H1 (cell line): ENCODE data around the gene SMIM20. TPM values are rescaled to one million over a fixed set of nuclear protein-coding genes. Genes with fewer than 3 reads are reported as not detected.

Experiments used
- CTCF ChIA-PET: fragments of 300-600 bp; sonication (Branson Sonifier 250); formaldehyde crosslinking; loops from one replicate; lab custom pipeline; 2021; ENCODE audit not compliant: partially characterized antibody; lab: Charles Lee
- POLR2A ChIA-PET: fragments of 300-600 bp; sonication (Branson Sonifier 250); formaldehyde crosslinking; loops from one replicate; lab custom pipeline; 2021; ENCODE audit warnings: inconsistent platforms; ENCODE audit not compliant: partially characterized antibody; lab: Charles Lee
- DNase-seq, 2 experiments: peaks; one replicate each; pipeline versions ENCODE4 v3.0.0 to v3.0.0-alpha.2; 2010 to 2022; ENCODE audit warnings: low spot score in 2 of 2, low read depth in 1 of 2, mixed read lengths in 1 of 2
- FAIRE-seq: peaks from 2 replicates; lab custom pipeline; 2011; peaks lifted over from hg19 to GRCh38; lab: Jason Lieb, UNC
- H2AFZ ChIP-seq: 2 replicates; pipeline ENCODE4 v1.8.1; 2012; ENCODE audit warnings: low read length, inconsistent platforms
- H2AK5ac ChIP-seq: 2 replicates; pipeline ENCODE4 v1.6.1; 2013; ENCODE audit warnings: low read depth, low read length
- H2BK120ac ChIP-seq: replicated peaks from 2 replicates; pipeline ENCODE3; 2013; ENCODE audit warnings: low read depth, low read length, inconsistent platforms
- H2BK12ac ChIP-seq: 2 replicates; pipeline ENCODE4 v1.6.1; 2013; ENCODE audit warnings: low read depth, low read length
- H2BK15ac ChIP-seq: 2 replicates; pipeline ENCODE4 v1.6.1; 2013; ENCODE audit warnings: low read length
- H2BK20ac ChIP-seq: 2 replicates; pipeline ENCODE4 v1.6.1; 2013; ENCODE audit warnings: low read length
- H2BK5ac ChIP-seq: 2 replicates; pipeline ENCODE4 v1.6.1; 2013; ENCODE audit warnings: low read depth, low read length
- H3K14ac ChIP-seq: 2 replicates; pipeline ENCODE4 v1.6.1; 2013; ENCODE audit warnings: inconsistent platforms; ENCODE audit not compliant: insufficient read length
- H3K18ac ChIP-seq: 2 replicates; pipeline ENCODE4 v1.6.1; 2013; ENCODE audit warnings: low read length; ENCODE audit errors: extremely low read depth
- H3K23ac ChIP-seq: 2 replicates; pipeline ENCODE4 v1.6.1; 2013; ENCODE audit warnings: inconsistent platforms; ENCODE audit not compliant: insufficient read length
- H3K23me2 ChIP-seq: 2 replicates; pipeline ENCODE4 v1.6.1; 2013; ENCODE audit warnings: low read depth, low read length
- H3K27ac ChIP-seq: 2 replicates; pipeline ENCODE4 v1.6.1; 2011; ENCODE audit warnings: low read depth, low read length, inconsistent platforms
- H3K27me3 ChIP-seq, 4 experiments: replicated peaks in 1 of 4; 1 replicate in 1 of 4; 2 replicates in 3 of 4; pipeline versions ENCODE4 v1.6.1 to v1.8.1; 2011 to 2013; ENCODE audit warnings: low read length in 3 of 4, mild to moderate bottlenecking in 3 of 4, inconsistent platforms in 2 of 4, mixed read lengths in 2 of 4, moderate library complexity in 1 of 4; ENCODE audit not compliant: control insufficient read depth in 3 of 4, insufficient read depth in 3 of 4; ENCODE audit errors: extremely low read depth in 1 of 4
- H3K36me3 ChIP-seq, 4 experiments: 2 replicates each; pipeline versions ENCODE4 v1.6.1 to v1.8.1; 2011 to 2013; ENCODE audit warnings: mild to moderate bottlenecking in 4 of 4, low read length in 3 of 4, moderate library complexity in 2 of 4, control low read depth in 1 of 4, inconsistent platforms in 1 of 4; ENCODE audit not compliant: insufficient read depth in 4 of 4, control insufficient read depth in 2 of 4
- H3K4ac ChIP-seq: replicated peaks from 2 replicates; pipeline ENCODE3; 2013; ENCODE audit warnings: low read length, low read depth, mixed read lengths, inconsistent platforms; ENCODE audit not compliant: insufficient read length
- H3K4me1 ChIP-seq, 4 experiments: replicated peaks in 1 of 4; 1 replicate in 1 of 4; 2 replicates in 3 of 4; pipeline versions ENCODE4 v1.6.1 to v1.8.1; 2011 to 2013; ENCODE audit warnings: low read length in 3 of 4, inconsistent platforms in 2 of 4, mixed read lengths in 1 of 4; ENCODE audit not compliant: insufficient read depth in 4 of 4, control insufficient read depth in 3 of 4
- H3K4me2 ChIP-seq, 2 experiments: 2 replicates each; pipeline versions ENCODE4 v1.6.1 to v1.8.1; 2011 to 2013; ENCODE audit warnings: low read depth in 2 of 2, low read length in 2 of 2, control low read depth in 1 of 2, inconsistent platforms in 1 of 2, mild to moderate bottlenecking in 1 of 2; ENCODE audit not compliant: insufficient read depth in 1 of 2
- H3K4me3 ChIP-seq, 4 experiments: fragments of 200-600, 300-600 bp in 1 of 4; sonication (generic), shearing (Covaris generic), sonication (Bioruptor Twin) in 1 of 4; 2 replicates each; pipeline versions ENCODE4 v1.5.1 to v1.8.1; 2011 to 2016; ENCODE audit warnings: low read length in 4 of 4, low read depth in 3 of 4, control low read depth in 2 of 4, inconsistent platforms in 2 of 4, mild to moderate bottlenecking in 2 of 4, mixed read lengths in 1 of 4, moderate library complexity in 1 of 4; ENCODE audit not compliant: insufficient read depth in 2 of 4; ENCODE audit errors: extremely low read depth in 1 of 4
- H3K56ac ChIP-seq: replicated peaks from 2 replicates; pipeline ENCODE3; 2013; ENCODE audit warnings: low read depth, mild to moderate bottlenecking, mixed read lengths, low read length, inconsistent platforms; ENCODE audit not compliant: insufficient read length
- H3K79me1 ChIP-seq: 2 replicates; pipeline ENCODE4 v1.6.1; 2013; ENCODE audit warnings: low read depth, low read length, control low read depth
- H3K79me2 ChIP-seq, 2 experiments: 2 replicates each; pipeline versions ENCODE4 v1.6.1 to v1.8.1; 2012 to 2013; ENCODE audit warnings: low read length in 2 of 2, mild to moderate bottlenecking in 2 of 2, inconsistent platforms in 1 of 2; ENCODE audit not compliant: insufficient read depth in 2 of 2, control insufficient read depth in 1 of 2
- H3K9ac ChIP-seq, 4 experiments: replicated peaks in 1 of 4; 1 replicate in 1 of 4; 2 replicates in 3 of 4; pipeline versions ENCODE4 v1.6.1 to v1.8.1; 2011 to 2013; ENCODE audit warnings: low read depth in 3 of 4, low read length in 3 of 4, control low read depth in 2 of 4, mild to moderate bottlenecking in 2 of 4, moderate library complexity in 2 of 4, inconsistent platforms in 1 of 4; ENCODE audit errors: extremely low read depth in 1 of 4
- H3K9me3 ChIP-seq, 2 experiments: 2 replicates each; pipeline versions ENCODE4 v1.6.1 to v1.8.1; 2012 to 2013; ENCODE audit warnings: mild to moderate bottlenecking in 2 of 2, moderate library complexity in 2 of 2, control low read depth in 1 of 2, inconsistent platforms in 1 of 2, low read depth in 1 of 2, low read length in 1 of 2, mixed read lengths in 1 of 2; ENCODE audit not compliant: insufficient read depth in 2 of 2
- H4K20me1 ChIP-seq, 2 experiments: replicated peaks in 1 of 2; 2 replicates each; pipeline versions ENCODE3 to v1.8.1; 2011 to 2013; ENCODE audit warnings: inconsistent platforms in 2 of 2, low read length in 2 of 2, mild to moderate bottlenecking in 1 of 2; ENCODE audit not compliant: insufficient read depth in 2 of 2, control insufficient read depth in 1 of 2
- H4K5ac ChIP-seq: 2 replicates; pipeline ENCODE4 v1.6.1; 2013; ENCODE audit warnings: low read length, low read depth, mixed read lengths, inconsistent platforms; ENCODE audit not compliant: insufficient read length
- H4K8ac ChIP-seq: 2 replicates; pipeline ENCODE4 v1.8.0; 2013; ENCODE audit warnings: mild to moderate bottlenecking, moderate library complexity, low read length, inconsistent platforms; ENCODE audit not compliant: insufficient read depth; ENCODE audit errors: extremely low read depth
- H4K91ac ChIP-seq: replicated peaks from 2 replicates; pipeline ENCODE3; 2013; ENCODE audit warnings: low read length, mixed read lengths, inconsistent platforms; ENCODE audit not compliant: insufficient read length
- CREB1 ChIP-seq: IDR thresholded peaks from 2 replicates; pipeline ENCODE4 v1.6.1; 2012; ENCODE audit warnings: inconsistent platforms
- EGR1 ChIP-seq: IDR thresholded peaks from 2 replicates; pipeline ENCODE4 v1.6.1; 2011; ENCODE audit warnings: low read depth, low read length, borderline replicate concordance
- EZH2 ChIP-seq: fragments of 200-600 bp; sonication (generic); IDR thresholded peaks from 2 replicates; pipeline ENCODE4 v1.7.1; 2012; ENCODE audit warnings: low read depth, mild to moderate bottlenecking, moderate library complexity, low read length, inconsistent platforms; ENCODE audit not compliant: severe bottlenecking
- GABPA ChIP-seq: IDR thresholded peaks from 2 replicates; pipeline ENCODE4 v1.6.1; 2011; ENCODE audit warnings: mild to moderate bottlenecking, low read length, moderate library complexity, borderline replicate concordance; ENCODE audit not compliant: insufficient read depth
- HDAC2 ChIP-seq, 2 experiments: fragments of 300-600 bp in 1 of 2; sonication (generic) in 1 of 2; IDR thresholded peaks; 2 replicates each; pipeline ENCODE4 v1.6.1; 2011 to 2012; ENCODE audit warnings: low read depth in 2 of 2, low read length in 2 of 2, mild to moderate bottlenecking in 2 of 2, moderate library complexity in 2 of 2, borderline replicate concordance in 1 of 2, inconsistent platforms in 1 of 2
- HDAC6 ChIP-seq: IDR thresholded peaks from one replicate; pipeline ENCODE4 v1.7.1; 2012; ENCODE audit warnings: low read depth, mild to moderate bottlenecking, inconsistent platforms, low read length, moderate library complexity
- JUN ChIP-seq: IDR thresholded peaks from 2 replicates; pipeline ENCODE4 v1.6.1; 2011; ENCODE audit warnings: low read depth, mild to moderate bottlenecking, improper control_type of control experiment, low read length
- NRF1 ChIP-seq: IDR thresholded peaks from 2 replicates; pipeline ENCODE4 v1.6.1; 2011; ENCODE audit warnings: mild to moderate bottlenecking, low read depth, low read length, improper control_type of control experiment
- POLR2A ChIP-seq, 2 experiments: IDR thresholded peaks; 1 replicate in 1 of 2; 2 replicates in 1 of 2; pipeline ENCODE4 v1.6.1; 2011; ENCODE audit warnings: low read depth in 2 of 2, low read length in 2 of 2, mild to moderate bottlenecking in 2 of 2; ENCODE audit errors: control extremely low read depth in 1 of 2
- POU5F1 ChIP-seq: IDR thresholded peaks from 2 replicates; pipeline ENCODE4 v1.6.1; 2011; ENCODE audit warnings: low read depth, mild to moderate bottlenecking, low read length, moderate library complexity
- RNF2 ChIP-seq: fragments of 200-900, 300-1000 bp; sonication (generic); IDR thresholded peaks from 2 replicates; pipeline ENCODE4 v1.7.1; 2016; ENCODE audit warnings: borderline replicate concordance, low read depth, mild to moderate bottlenecking, antibody characterized with exemption, low read length; ENCODE audit not compliant: poor library complexity, severe bottlenecking; ENCODE audit errors: missing control alignments
- USF2 ChIP-seq: IDR thresholded peaks from 2 replicates; pipeline ENCODE4 v1.6.1; 2011; ENCODE audit warnings: low read length, improper control_type of control experiment
- YY1 ChIP-seq: IDR thresholded peaks from 2 replicates; pipeline ENCODE4 v1.6.1; 2011; ENCODE audit warnings: low read depth, mild to moderate bottlenecking, low read length
- WGBS, 2 experiments: shearing (Covaris generic) in 1 of 2; methylation state at CpG; one replicate each; pipeline versions ENCODE4 v1.1.6 to v1.1.7; 2013 to 2015; ENCODE audit warnings: low lambda C conversion rate in 2 of 2, mixed read lengths in 2 of 2, inconsistent platforms in 1 of 2, low coverage in 1 of 2, missing lambda C conversion rate in 1 of 2; ENCODE audit not compliant: insufficient replicate concordance in 2 of 2, insufficient coverage in 1 of 2, insufficient read length in 1 of 2; ENCODE audit errors: extremely low coverage in 1 of 2, missing lambda C conversion rate in 1 of 2; 5-methylcytosine and 5-hydroxymethylcytosine counted together
- polyA plus RNA-seq, 7 experiments: library from polyadenylated mRNA; depleted of rRNA in 3 of 7; stranded (reverse) in 5 of 7; unstranded in 2 of 7; fragments of >200 nt in 5 of 7; fragments of 200-250 nt in 2 of 7; gene quantifications; 1 replicate in 5 of 7; 2 replicates in 1 of 7; 4 replicates in 1 of 7; pipeline versions ENCODE4 v1.2.1 to v1.2.3, GENCODE V29; 2011 to 2013; ENCODE audit warnings: missing spikeins in 2 of 7, mixed read lengths in 2 of 7
- total RNA-seq: library from RNA; stranded (reverse); fragmentation: NEBNext Ultra II Directional; extraction: Animal tissue kit (Norgen Biotek cat#: 25700); gene quantifications from 2 replicates; pipeline ENCODE4 v1.2.1, GENCODE V29; 2021

The SMIM20 gene
- total and polyA plus RNA-seq, 2 of the 8 experiments (the other 6 are each of a cell fraction or from before 2014, with no cell fraction given), result 21.9 to 36.9 TPM

GRCh38 chr4:25882226-25882625, 31.8 kb upstream of the SMIM20 start:
- Histone ChIP-seq H3K4me2 (no peak overlapping the region), H3K27me3 (no peaks in the 10 kb centered on the region; a peak in 1 of 7 replicates), H3K23ac (no peak overlapping the region), H3K9me3 (no peaks in the 10 kb centered on the region), H2BK5ac (no peak overlapping the region), H4K91ac (no peak overlapping the region), H3K4ac (no peak overlapping the region), H2BK20ac (no peak overlapping the region), H3K4me3 (no peak overlapping the region), H4K5ac (no peak overlapping the region), H3K56ac (no peak overlapping the region), H4K8ac (no peak overlapping the region), H2AK5ac (no peak overlapping the region), H2BK12ac (no peak overlapping the region), H3K79me2 (no peaks in the 10 kb centered on the region), H3K9ac (no peak overlapping the region), H2AFZ (no peak overlapping the region), H3K18ac (no peak overlapping the region), H3K14ac (no peak overlapping the region), H3K27ac (no peak overlapping the region), H3K23me2 (no peaks in the 10 kb centered on the region), H2BK120ac (no peak overlapping the region), H2BK15ac (no peak overlapping the region), H3K4me1 (peaks cover 0 to 3% (median 0%) of the 10 kb centered on the region in 4 experiments; a peak in 1 of 7 replicates), H3K79me1 (no peaks in the 10 kb centered on the region), H3K36me3 (no peaks in the 10 kb centered on the region), H4K20me1 (no peaks in the 10 kb centered on the region)
- POLR2A ChIA-PET, result no interaction called here
- DNase-seq (no peak), FAIRE-seq (no peak)
- CTCF ChIA-PET, result interaction anchor here (0.7 kb wide), 1 partner anchor 85 kb away, joined by 4 read pairs; no protein-coding TSS in a partner anchor
- 79% methylated on average over 4 of the region's 4 CpGs; no CpG with 5 or more reads in 1 of the 2 experiments for WGBS, 2 experiments
- TF ChIP-seq NRF1 (no peak), JUN (no peak), YY1 (no peak), HDAC6 (no peak), POU5F1 (no peak), RNF2 (no peak), USF2 (no peak), GABPA (no peak), HDAC2 (IDR thresholded peaks at IDR 0.05; ENCODE audit: borderline replicate concordance in 1 of 2, low read depth in 2 of 2, low read length in 2 of 2) (no peak), EGR1 (no peak), POLR2A (IDR thresholded peaks at IDR 0.05; ENCODE audit: control extremely low read depth in 1 of 2, low read depth in 2 of 2, low read length in 2 of 2) (no peak), CREB1 (no peak), EZH2 (no peak)
